Gastroesophageal sphincter (tissue), 3 donors: ENCODE data around the gene PRICKLE4.

Experiments used
- CTCF ChIP-seq, 4 experiments: fragments of 200-600 bp in 2 of 4; fragments of 450-650 bp in 2 of 4; sonication (generic) in 1 of 4; IDR thresholded peaks; one replicate each; pipeline ENCODE4 v1.5.1; 2017 to 2019; ENCODE audit warnings: antibody characterized with exemption in 4 of 4, mild to moderate bottlenecking in 2 of 4, moderate library complexity in 2 of 4
- EP300 ChIP-seq: sonication (generic); formaldehyde crosslinking; IDR thresholded peaks from one replicate; pipeline ENCODE4 v1.6.1; 2017; ENCODE audit warnings: antibody characterized with exemption, mild to moderate bottlenecking

DNA sequence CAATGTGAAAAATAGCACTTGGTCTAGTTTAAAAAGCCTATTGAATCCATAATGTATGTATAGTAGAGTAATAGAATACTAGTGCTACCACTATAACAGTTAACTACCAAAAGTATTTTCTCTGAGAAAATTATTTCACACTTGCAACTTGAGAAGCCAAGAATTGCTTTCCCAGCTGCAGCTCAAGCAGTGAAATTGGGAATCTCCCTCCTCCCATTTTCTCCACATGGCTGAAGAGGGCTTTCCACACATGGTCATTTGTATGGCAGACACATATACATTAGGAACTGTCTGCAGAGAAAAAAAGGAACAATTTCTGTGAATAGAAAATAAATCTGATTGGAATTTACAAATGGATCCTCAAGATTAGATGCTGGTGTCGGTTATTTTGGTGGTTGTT, 41.4 kb downstream of the PRICKLE4 start:
- no peak for TF ChIP-seq CTCF (IDR thresholded peaks at IDR 0.05)
- no peak for TF ChIP-seq EP300
